Measurements from ENCODE around the gene MGAT5. TPM values are rescaled to one million over a fixed set of nuclear protein-coding genes. Genes with fewer than 3 reads are reported as not detected.

Gene MGAT5
- total and polyA plus RNA-seq, 4 experiments from 2014 or later = 4.4 to 81.3 (median 48.0) TPM

- peaks cover 37 to 75% (median 62%) of the 10 kb centered on the region in 4 donors for H3K4me1 Mint-ChIP-seq
- Histone ChIP-seq H3K4me1 (ENCODE audit: insufficient read depth, low read length) (peaks cover 64% of the 10 kb centered on the region), H3K9me3 (ENCODE audit: control insufficient read depth in 1 of 2, low read length in 2 of 2) (no peaks in the 10 kb centered on the region), H3K4me3 (ENCODE audit: low read length in 2 of 2) (no peak overlapping the region), H3K36me3 (ENCODE audit: insufficient read depth, low read length) (no peaks in the 10 kb centered on the region), H3K27ac (ENCODE audit: low read depth, low read length) (no peak overlapping the region), H3K27me3 (ENCODE audit: insufficient read depth, low read length) (no peaks in the 10 kb centered on the region)
- peaks cover 35 to 39% of the 10 kb centered on the region in 2 donors for H3K36me3 Mint-ChIP-seq
- CTCF ChIA-PET (ENCODE audit: partially characterized antibody) = no interaction called here
- no peak for DNase-seq
- peak overlapping the region in 3 of 8 donors; percentile 2 to 49 (median 9) for H3K4me3 Mint-ChIP-seq
- H3K9me3 Mint-ChIP-seq = no peaks in the 10 kb centered on the region
- peak overlapping the region in 4 of 7 donors; percentile 25 to 84 (median 51) for H3K27ac Mint-ChIP-seq
- H3K27me3 Mint-ChIP-seq = no peaks in the 10 kb centered on the region
- POLR2A ChIA-PET (ENCODE audit: partially characterized antibody) = no interaction called here
- intact Hi-C loops (cut with micrococcal nuclease) = no loop called here
Measured at GRCh38 chr2:134325696-134326095, 71.8 kb downstream of the MGAT5 start.

- intact Hi-C loops (cut with micrococcal nuclease) = no loop called here
- Mint-ChIP-seq H3K27ac (peak overlapping the region in 2 of 7 donors; percentile 25 to 33), H3K4me3 (no peak overlapping the region), H3K4me1 (peaks cover 20 to 67% (median 49%) of the 10 kb centered on the region in 4 donors), H3K27me3 (no peaks in the 10 kb centered on the region), H3K36me3 (peaks cover 44 to 50% of the 10 kb centered on the region in 2 donors), H3K9me3 (peaks cover 0 to 4% (median 0%) of the 10 kb centered on the region in 8 donors)
- Histone ChIP-seq H3K9me3 (ENCODE audit: control insufficient read depth in 1 of 2, low read length in 2 of 2) (no peaks in the 10 kb centered on the region), H3K4me3 (ENCODE audit: low read length in 2 of 2) (no peak overlapping the region), H3K27me3 (ENCODE audit: insufficient read depth, low read length) (no peaks in the 10 kb centered on the region), H3K36me3 (ENCODE audit: insufficient read depth, low read length) (no peaks in the 10 kb centered on the region), H3K4me1 (ENCODE audit: insufficient read depth, low read length) (peaks cover 47% of the 10 kb centered on the region), H3K27ac (ENCODE audit: low read depth, low read length) (no peak overlapping the region)
- CTCF ChIA-PET (ENCODE audit: partially characterized antibody) = interaction anchor here (1.4 kb wide), 1 partner anchor 65 kb away, joined by 3 read pairs; no protein-coding TSS in a partner anchor
- DNase-seq = no peak
- POLR2A ChIA-PET (ENCODE audit: partially characterized antibody) = no interaction called here
Measured at GRCh38 chr2:134327367-134327766, 73.5 kb downstream of the MGAT5 start.

- no peaks in the 10 kb centered on the region for H3K27me3 ChIP-seq (ENCODE audit: insufficient read depth, low read length)
- peaks cover 10% of the 10 kb centered on the region for H3K4me1 ChIP-seq (ENCODE audit: insufficient read depth, low read length)
- CTCF ChIA-PET (ENCODE audit: partially characterized antibody) = interaction anchor here (1.3 kb wide), 1 partner anchor 8 kb away, joined by 3 read pairs; no protein-coding TSS in a partner anchor
- Mint-ChIP-seq H3K9me3 (peaks cover 0 to 4% (median 0%) of the 10 kb centered on the region in 8 donors), H3K4me1 (peaks cover 0 to 30% (median 18%) of the 10 kb centered on the region in 4 donors), H3K36me3 (peaks cover 31 to 41% of the 10 kb centered on the region in 2 donors), H3K27ac (peak overlapping the region in 1 of 7 donors; percentile 12), H3K4me3 (no peak overlapping the region), H3K27me3 (no peaks in the 10 kb centered on the region)
- no peak for DNase-seq
- no peak overlapping the region for H3K27ac ChIP-seq (ENCODE audit: low read depth, low read length)
- peaks cover under 1% of the 10 kb centered on the region for H3K36me3 ChIP-seq (ENCODE audit: insufficient read depth, low read length)
- no peak overlapping the region for H3K4me3 ChIP-seq (ENCODE audit: low read length in 2 of 2)
- POLR2A ChIA-PET (ENCODE audit: partially characterized antibody) = no interaction called here
- intact Hi-C loops (cut with micrococcal nuclease) = no loop called here
- no peaks in the 10 kb centered on the region for H3K9me3 ChIP-seq (ENCODE audit: control insufficient read depth in 1 of 2, low read length in 2 of 2)
Measured at GRCh38 chr2:134331081-134331480, 77.2 kb downstream of the MGAT5 start.

- Histone ChIP-seq H3K27ac (ENCODE audit: low read depth, low read length) (no peak overlapping the region), H3K36me3 (ENCODE audit: insufficient read depth, low read length) (peaks cover 13% of the 10 kb centered on the region), H3K4me1 (ENCODE audit: insufficient read depth, low read length) (no peaks in the 10 kb centered on the region), H3K4me3 (ENCODE audit: low read length in 2 of 2) (no peak overlapping the region), H3K27me3 (ENCODE audit: insufficient read depth, low read length) (no peaks in the 10 kb centered on the region), H3K9me3 (ENCODE audit: control insufficient read depth in 1 of 2, low read length in 2 of 2) (no peaks in the 10 kb centered on the region)
- no peak for DNase-seq
- H3K27me3 Mint-ChIP-seq = no peaks in the 10 kb centered on the region
- peaks cover 0 to 4% (median 0%) of the 10 kb centered on the region in 8 donors for H3K9me3 Mint-ChIP-seq
- H3K27ac Mint-ChIP-seq = no peak overlapping the region
- H3K4me1 Mint-ChIP-seq = peaks cover 0 to 16% (median 6%) of the 10 kb centered on the region in 4 donors
- intact Hi-C loops (cut with micrococcal nuclease) = no loop called here
- POLR2A ChIA-PET (ENCODE audit: partially characterized antibody) = interaction anchor here (0.8 kb wide), 1 partner anchor 24 kb away, joined by 3 read pairs; no protein-coding TSS in a partner anchor
- H3K36me3 Mint-ChIP-seq = peaks cover 39 to 44% of the 10 kb centered on the region in 2 donors
- CTCF ChIA-PET (ENCODE audit: partially characterized antibody) = interaction anchor here (0.8 to 1.6 kb wide), 4 partner anchors 11 to 215 kb away, joined by 3 to 4 read pairs (median 3); no protein-coding TSS in a partner anchor
- no peak overlapping the region for H3K4me3 Mint-ChIP-seq
Measured at GRCh38 chr2:134333646-134334189, 79.8 kb downstream of the MGAT5 start.

- no peaks in the 10 kb centered on the region for H3K4me1 ChIP-seq (ENCODE audit: insufficient read depth, low read length)
- H3K27me3 ChIP-seq (ENCODE audit: insufficient read depth, low read length) = no peaks in the 10 kb centered on the region
- Mint-ChIP-seq H3K9me3 (peaks cover 0 to 4% (median 0%) of the 10 kb centered on the region in 8 donors), H3K4me1 (peaks cover 0 to 18% (median 6%) of the 10 kb centered on the region in 4 donors), H3K36me3 (peaks cover 42% of the 10 kb centered on the region in 2 donors), H3K27me3 (no peaks in the 10 kb centered on the region), H3K4me3 (no peak overlapping the region), H3K27ac (peak overlapping the region in 1 of 7 donors; percentile 2)
- POLR2A ChIA-PET (ENCODE audit: partially characterized antibody) = interaction anchor here (0.8 kb wide), 1 partner anchor 25 kb away, joined by 3 read pairs; no protein-coding TSS in a partner anchor
- peaks cover 16% of the 10 kb centered on the region for H3K36me3 ChIP-seq (ENCODE audit: insufficient read depth, low read length)
- no peak overlapping the region for H3K4me3 ChIP-seq (ENCODE audit: low read length in 2 of 2)
- intact Hi-C loops (cut with micrococcal nuclease) = no loop called here
- H3K9me3 ChIP-seq (ENCODE audit: control insufficient read depth in 1 of 2, low read length in 2 of 2) = no peaks in the 10 kb centered on the region
- DNase-seq = no peak
- no peak overlapping the region for H3K27ac ChIP-seq (ENCODE audit: low read depth, low read length)
- CTCF ChIA-PET (ENCODE audit: partially characterized antibody) = interaction anchor here (1.6 kb wide), 3 partner anchors 13 to 216 kb away, joined by 3 to 4 read pairs (median 3); no protein-coding TSS in a partner anchor
Measured at GRCh38 chr2:134334542-134335353, 80.9 kb downstream of the MGAT5 start.

- H3K27ac ChIP-seq (ENCODE audit: low read depth, low read length) = no peak overlapping the region
Measured at GRCh38 chr2:134335601-134336000, 81.7 kb downstream of the MGAT5 start.

GRCh38 chr2:134336352-134336751 lies 82.5 kb downstream of the MGAT5 start:
- ChIA-PET CTCF (ENCODE audit: partially characterized antibody) (interaction anchor here (1.1 to 1.3 kb wide), 4 partner anchors 11 to 91 kb away, joined by 3 to 4 read pairs (median 4); no protein-coding TSS in a partner anchor), POLR2A (ENCODE audit: partially characterized antibody) (no interaction called here)
- H3K36me3 ChIP-seq (ENCODE audit: insufficient read depth, low read length) = peaks cover 16% of the 10 kb centered on the region
- H3K4me1 Mint-ChIP-seq = peaks cover 0 to 18% (median 4%) of the 10 kb centered on the region in 4 donors
- no peak overlapping the region for H3K4me3 Mint-ChIP-seq
- no peak overlapping the region for H3K4me3 ChIP-seq (ENCODE audit: low read length in 2 of 2)
- H3K4me1 ChIP-seq (ENCODE audit: insufficient read depth, low read length) = no peaks in the 10 kb centered on the region
- H3K36me3 Mint-ChIP-seq = peaks cover 47 to 50% of the 10 kb centered on the region in 2 donors
- no peaks in the 10 kb centered on the region for H3K27me3 ChIP-seq (ENCODE audit: insufficient read depth, low read length)
- H3K9me3 ChIP-seq (ENCODE audit: control insufficient read depth in 1 of 2, low read length in 2 of 2) = no peaks in the 10 kb centered on the region
- no peak overlapping the region for H3K27ac ChIP-seq (ENCODE audit: low read depth, low read length)
- DNase-seq = no peak
- H3K9me3 Mint-ChIP-seq = peaks cover 0 to 3% (median 0%) of the 10 kb centered on the region in 8 donors
- intact Hi-C loops (cut with micrococcal nuclease) = no loop called here
- no peaks in the 10 kb centered on the region for H3K27me3 Mint-ChIP-seq
- H3K27ac Mint-ChIP-seq = peak overlapping the region in 2 of 7 donors; percentile 34 to 57

More at GRCh38 chr2:134335601-134336000, 81.7 kb downstream of the MGAT5 start:
- H3K27ac Mint-ChIP-seq = peak overlapping the region in 3 of 7 donors; percentile 46 to 70 (median 52)
- no peak for DNase-seq
- Histone ChIP-seq H3K27me3 (ENCODE audit: insufficient read depth, low read length) (no peaks in the 10 kb centered on the region), H3K36me3 (ENCODE audit: insufficient read depth, low read length) (peaks cover 16% of the 10 kb centered on the region), H3K9me3 (ENCODE audit: control insufficient read depth in 1 of 2, low read length in 2 of 2) (no peaks in the 10 kb centered on the region), H3K4me3 (ENCODE audit: low read length in 2 of 2) (no peak overlapping the region), H3K4me1 (ENCODE audit: insufficient read depth, low read length) (no peaks in the 10 kb centered on the region)
- H3K9me3 Mint-ChIP-seq = peaks cover 0 to 4% (median 0%) of the 10 kb centered on the region in 8 donors
- ChIA-PET CTCF (ENCODE audit: partially characterized antibody) (no interaction called here), POLR2A (ENCODE audit: partially characterized antibody) (no interaction called here)
- H3K4me1 Mint-ChIP-seq = peaks cover 0 to 19% (median 6%) of the 10 kb centered on the region in 4 donors
- intact Hi-C loops (cut with micrococcal nuclease) = no loop called here
- no peaks in the 10 kb centered on the region for H3K27me3 Mint-ChIP-seq
- H3K4me3 Mint-ChIP-seq = no peak overlapping the region
- H3K36me3 Mint-ChIP-seq = peaks cover 45 to 48% of the 10 kb centered on the region in 2 donors
